H9 (cell line): ENCODE measurements around the gene APBA2. TPM values are rescaled to one million over a fixed set of nuclear protein-coding genes. Genes with fewer than 3 reads are reported as not detected.

Experiments
- DNase-seq: peaks from one replicate; pipeline ENCODE4 v3.0.0-alpha.2; 2017
- H2AFZ ChIP-seq: one replicate; pipeline ENCODE4 v1.6.1; 2013; ENCODE audit warnings: mild to moderate bottlenecking, low read length, control low read depth, moderate library complexity
- H2AK5ac ChIP-seq: 2 replicates; pipeline ENCODE4 v1.6.1; 2013; ENCODE audit warnings: low read length, control low read depth, mixed read lengths; ENCODE audit not compliant: insufficient read length
- H2BK120ac ChIP-seq: one replicate; pipeline ENCODE4 v1.6.1; 2013; ENCODE audit warnings: low read depth, mild to moderate bottlenecking, low read length, control low read depth, inconsistent platforms; ENCODE audit not compliant: poor library complexity, severe bottlenecking
- H2BK12ac ChIP-seq: 2 replicates; pipeline ENCODE4 v1.6.1; 2013; ENCODE audit warnings: low read length, control low read depth, mixed read lengths, low read depth; ENCODE audit not compliant: insufficient read length
- H2BK15ac ChIP-seq: 2 replicates; pipeline ENCODE4 v1.6.1; 2013; ENCODE audit warnings: low read depth, low read length, control low read depth
- H2BK20ac ChIP-seq: one replicate; pipeline ENCODE4 v1.6.1; 2013; ENCODE audit warnings: low read depth, mild to moderate bottlenecking, low read length, control low read depth, inconsistent platforms; ENCODE audit not compliant: poor library complexity, severe bottlenecking
- H2BK5ac ChIP-seq: 2 replicates; pipeline ENCODE4 v1.6.1; 2013; ENCODE audit warnings: low read length, control low read depth, mixed read lengths; ENCODE audit not compliant: insufficient read length
- H3K14ac ChIP-seq: 2 replicates; pipeline ENCODE4 v1.6.1; 2013; ENCODE audit warnings: low read length, control low read depth; ENCODE audit not compliant: insufficient read depth
- H3K18ac ChIP-seq: 2 replicates; pipeline ENCODE4 v1.6.1; 2013; ENCODE audit warnings: low read depth, mild to moderate bottlenecking, mixed read lengths, low read length, control low read depth; ENCODE audit not compliant: insufficient read length
- H3K23ac ChIP-seq: 2 replicates; pipeline ENCODE4 v1.6.1; 2013; ENCODE audit warnings: low read length, control low read depth, mixed read lengths, low read depth; ENCODE audit not compliant: insufficient read length
- H3K23me2 ChIP-seq: 2 replicates; pipeline ENCODE4 v1.6.1; 2013; ENCODE audit warnings: low read depth, mild to moderate bottlenecking, mixed read lengths, low read length, control low read depth; ENCODE audit not compliant: insufficient read length, poor library complexity, severe bottlenecking
- H3K27ac ChIP-seq: 2 replicates; pipeline ENCODE4 v1.5.1; 2013; ENCODE audit warnings: low read length, control low read depth, mixed read lengths, low read depth; ENCODE audit not compliant: insufficient read length
- H3K27me3 ChIP-seq: 2 replicates; pipeline ENCODE4 v1.6.1; 2013; ENCODE audit warnings: low read length, control low read depth, inconsistent platforms; ENCODE audit not compliant: insufficient read depth
- H3K4ac ChIP-seq: 2 replicates; pipeline ENCODE4 v1.6.1; 2013; ENCODE audit warnings: low read depth, mild to moderate bottlenecking, control low read depth, inconsistent platforms, low read length, moderate library complexity
- H3K4me1 ChIP-seq: 2 replicates; pipeline ENCODE4 v1.6.1; 2013; ENCODE audit warnings: low read length, control low read depth, inconsistent platforms; ENCODE audit not compliant: insufficient read depth
- H3K4me2 ChIP-seq: 2 replicates; pipeline ENCODE4 v1.6.1; 2013; ENCODE audit warnings: low read length, control low read depth, mixed read lengths; ENCODE audit not compliant: insufficient read length, insufficient read depth
- H3K56ac ChIP-seq: 2 replicates; pipeline ENCODE4 v1.6.1; 2013; ENCODE audit warnings: low read depth, mild to moderate bottlenecking, mixed read lengths, low read length, control low read depth; ENCODE audit not compliant: insufficient read length
- H3K79me1 ChIP-seq: 2 replicates; pipeline ENCODE4 v1.6.1; 2013; ENCODE audit warnings: low read depth, mild to moderate bottlenecking, moderate library complexity, low read length, control low read depth, inconsistent platforms; ENCODE audit not compliant: insufficient read depth, poor library complexity, severe bottlenecking
- H3K79me2 ChIP-seq: 2 replicates; pipeline ENCODE4 v1.6.1; 2013; ENCODE audit warnings: low read length, control low read depth, inconsistent platforms; ENCODE audit not compliant: insufficient read depth
- H3K9ac ChIP-seq: 2 replicates; pipeline ENCODE4 v1.6.1; 2013; ENCODE audit warnings: low read length, control low read depth, mixed read lengths; ENCODE audit not compliant: insufficient read length; ENCODE audit errors: extremely low read depth
- H3K9me3 ChIP-seq: one replicate; pipeline ENCODE4 v1.6.1; 2013; ENCODE audit warnings: low read depth, low read length, inconsistent platforms; ENCODE audit not compliant: control insufficient read depth
- H3T11ph ChIP-seq: one replicate; pipeline ENCODE4 v1.6.1; 2013; ENCODE audit warnings: mild to moderate bottlenecking, low read length, control low read depth, inconsistent platforms
- H4K20me1 ChIP-seq: one replicate; pipeline ENCODE4 v1.6.1; 2013; ENCODE audit not compliant: control insufficient read depth, insufficient read length, insufficient read depth
- H4K5ac ChIP-seq: 2 replicates; pipeline ENCODE4 v1.6.1; 2013; ENCODE audit warnings: low read depth, mild to moderate bottlenecking, mixed read lengths, low read length, control low read depth; ENCODE audit not compliant: insufficient read length
- H4K8ac ChIP-seq: replicated peaks from 2 replicates; pipeline ENCODE4 v1.6.1; 2013; ENCODE audit warnings: low read length, control low read depth, mixed read lengths, low read depth; ENCODE audit not compliant: insufficient read length
- H4K91ac ChIP-seq: 2 replicates; pipeline ENCODE4 v1.6.1; 2013; ENCODE audit warnings: low read depth, mild to moderate bottlenecking, moderate library complexity, mixed read lengths, low read length, control low read depth; ENCODE audit not compliant: insufficient read length
- H3K27ac Mint-ChIP-seq, 3 experiments: 2 replicates in 2 of 3; 3 replicates in 1 of 3; pipeline ENCODE4 v1.8.0; 2020 to 2021; ENCODE audit warnings: mixed read lengths in 3 of 3, mild to moderate bottlenecking in 1 of 3, moderate library complexity in 1 of 3
- H3K27me3 Mint-ChIP-seq: 2 replicates; pipeline ENCODE4 v1.8.0; 2021; ENCODE audit warnings: low read depth, mild to moderate bottlenecking, moderate library complexity, mixed read lengths
- H3K36me3 Mint-ChIP-seq, 3 experiments: 2 replicates in 2 of 3; 3 replicates in 1 of 3; pipeline ENCODE4 v1.8.0; 2020 to 2021; ENCODE audit warnings: low read depth in 3 of 3, mixed read lengths in 3 of 3; ENCODE audit not compliant: insufficient read depth in 1 of 3
- H3K4me1 Mint-ChIP-seq, 2 experiments: 2 replicates each; pipeline ENCODE4 v1.8.0; 2020; ENCODE audit warnings: mixed read lengths in 2 of 2
- H3K4me3 Mint-ChIP-seq, 2 experiments: 2 replicates in 1 of 2; 3 replicates in 1 of 2; pipeline ENCODE4 v1.8.0; 2020 to 2021; ENCODE audit warnings: mild to moderate bottlenecking in 2 of 2, mixed read lengths in 2 of 2, moderate library complexity in 1 of 2
- H3K9me3 Mint-ChIP-seq, 2 experiments: 2 replicates in 1 of 2; 3 replicates in 1 of 2; pipeline ENCODE4 v1.8.0; 2020; ENCODE audit warnings: mild to moderate bottlenecking in 2 of 2, mixed read lengths in 2 of 2, moderate library complexity in 1 of 2
- WGBS: extraction: QIAGEN DNeasy Blood & Tissue Kit; methylation state at CpG from one replicate; pipeline ENCODE4 v1.1.7; 2013; ENCODE audit warnings: missing lambda C conversion rate, low lambda C conversion rate, mixed read lengths; ENCODE audit not compliant: insufficient read length; ENCODE audit errors: extremely low coverage; 5-methylcytosine and 5-hydroxymethylcytosine counted together
- total RNA-seq: library from RNA; stranded (reverse); gene quantifications from 2 replicates; pipeline ENCODE4 v1.2.1, GENCODE V29; 2021
- TF ChIP-seq, protein P1 (sequence below): fragments of 200-600 bp; sonication (generic); conservative IDR thresholded peaks from 3 replicates; pipeline ENCODE4 v1.8.0; 2021; ENCODE audit warnings: antibody characterized with exemption, mild to moderate bottlenecking

Gene APBA2
- total RNA-seq, 1 experiment from 2014 or later: 14.3 TPM

DNA sequence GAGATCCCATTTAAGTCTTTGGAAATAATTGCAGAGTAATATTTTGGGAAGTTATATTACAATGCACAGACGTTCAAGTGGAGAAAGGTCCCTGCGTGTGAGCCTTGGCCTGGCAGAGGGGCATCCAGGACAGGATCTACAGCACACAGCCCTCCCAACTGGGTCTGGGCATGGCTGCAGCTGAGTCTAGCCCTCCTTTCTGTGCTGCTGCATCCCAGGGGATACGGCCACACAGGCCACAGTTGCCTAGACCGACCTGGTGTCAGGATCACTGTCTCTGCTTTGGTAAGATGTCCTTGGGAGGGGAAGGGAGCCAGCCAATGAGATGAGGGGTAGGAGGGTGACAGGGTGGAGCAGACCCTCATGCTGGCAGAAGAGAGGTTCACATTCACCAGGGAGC is 46.1 kb downstream of the APBA2 start:
- Histone ChIP-seq H3K14ac (no peak overlapping the region), H4K20me1 (no peaks in the 10 kb centered on the region), H3K4me2 (no peak overlapping the region), H3K18ac (no peak overlapping the region), H3K4me1 (0 out of 2 replicates have a peak, but pooled peaks cover 1% of the 10 kb centered on the region), H3K79me2 (no peaks in the 10 kb centered on the region), H3K23ac (no peak overlapping the region), H4K5ac (no peak overlapping the region), H3K9me3 (no peaks in the 10 kb centered on the region), H2BK120ac (no peak overlapping the region), H3K27ac (no peak overlapping the region), H2BK15ac (no peak overlapping the region), H3K4ac (no peak overlapping the region), H2AK5ac (no peak overlapping the region), H3K79me1 (no peaks in the 10 kb centered on the region), H4K8ac (no peak overlapping the region), H3K56ac (no peak overlapping the region), H3K23me2 (no peaks in the 10 kb centered on the region), H2BK5ac (no peak overlapping the region), H2BK12ac (no peak overlapping the region), H2AFZ (no peak overlapping the region), H4K91ac (no peak overlapping the region), H3T11ph (no peak overlapping the region), H2BK20ac (no peak overlapping the region), H3K27me3 (no peaks in the 10 kb centered on the region), H3K9ac (no peak overlapping the region)
- Mint-ChIP-seq H3K36me3 (peaks cover 0 to 8% (median 6%) of the 10 kb centered on the region in 3 experiments; a peak in 3 of 7 replicates), H3K4me1 (peaks cover 20 to 23% of the 10 kb centered on the region in 2 experiments), H3K27ac (no peak overlapping the region), H3K27me3 (no peaks in the 10 kb centered on the region; the same call in 1 of the 2 replicates), H3K9me3 (peaks cover 7 to 10% of the 10 kb centered on the region in 2 experiments; a peak in 4 of 5 replicates), H3K4me3 (no peak overlapping the region; a peak in 1 of 5 replicates)
- TF ChIP-seq, protein P1, sequence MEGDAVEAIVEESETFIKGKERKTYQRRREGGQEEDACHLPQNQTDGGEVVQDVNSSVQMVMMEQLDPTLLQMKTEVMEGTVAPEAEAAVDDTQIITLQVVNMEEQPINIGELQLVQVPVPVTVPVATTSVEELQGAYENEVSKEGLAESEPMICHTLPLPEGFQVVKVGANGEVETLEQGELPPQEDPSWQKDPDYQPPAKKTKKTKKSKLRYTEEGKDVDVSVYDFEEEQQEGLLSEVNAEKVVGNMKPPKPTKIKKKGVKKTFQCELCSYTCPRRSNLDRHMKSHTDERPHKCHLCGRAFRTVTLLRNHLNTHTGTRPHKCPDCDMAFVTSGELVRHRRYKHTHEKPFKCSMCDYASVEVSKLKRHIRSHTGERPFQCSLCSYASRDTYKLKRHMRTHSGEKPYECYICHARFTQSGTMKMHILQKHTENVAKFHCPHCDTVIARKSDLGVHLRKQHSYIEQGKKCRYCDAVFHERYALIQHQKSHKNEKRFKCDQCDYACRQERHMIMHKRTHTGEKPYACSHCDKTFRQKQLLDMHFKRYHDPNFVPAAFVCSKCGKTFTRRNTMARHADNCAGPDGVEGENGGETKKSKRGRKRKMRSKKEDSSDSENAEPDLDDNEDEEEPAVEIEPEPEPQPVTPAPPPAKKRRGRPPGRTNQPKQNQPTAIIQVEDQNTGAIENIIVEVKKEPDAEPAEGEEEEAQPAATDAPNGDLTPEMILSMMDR: no peak
- DNase-seq: no peak
- WGBS: no CpG with 5 or more reads among the region's 4 CpGs
